NCI-H2196 (cell line): ENCODE results near the gene ZPBP.
"Not testable (repeated sequence)": the region's sequence is repeated elsewhere in the genome, so short reads cannot be mapped to it uniquely, and the experiment has no call there.

Source experiments
- DNase-seq: peaks from one replicate; lab custom pipeline; 2025; ENCODE audit not compliant: unreplicated experiment; lab: John Stamatoyannopoulos, UW

The ZPBP gene

GRCh38 chr7:50047716-50048115 lies 45.3 kb downstream of the ZPBP start:
- DNase-seq, result no peak

- not testable (repeated sequence) for DNase-seq
These were observed 51.9 kb downstream of the ZPBP start for GRCh38 chr7:50041165-50041564.

- no peak for DNase-seq
These were observed 56.0 kb downstream of the ZPBP start for GRCh38 chr7:50037086-50037485.

GRCh38 chr7:50022991-50023390 lies 70.1 kb downstream of the ZPBP start:
- DNase-seq, result no peak

- no peak for DNase-seq
These were observed 70.6 kb downstream of the ZPBP start for GRCh38 chr7:50022451-50022850.

- DNase-seq, result no peak
These were observed 97.4 kb downstream of the ZPBP start for GRCh38 chr7:49995681-49996080.

- no peak for DNase-seq
These were observed 106.9 kb downstream of the ZPBP start for GRCh38 chr7:49986191-49986590.

- DNase-seq, result no peak
These were observed 112.6 kb downstream of the ZPBP start for GRCh38 chr7:49980465-49980864.

- DNase-seq, result no peak
These were observed 116.8 kb downstream of the ZPBP start for GRCh38 chr7:49976238-49976637.

- DNase-seq, result no peak
These were observed 119.0 kb downstream of the ZPBP start for GRCh38 chr7:49974035-49974434.

GRCh38 chr7:49937608-49938007 lies 155.4 kb downstream of the ZPBP start:
- DNase-seq, result no peak

- DNase-seq, result no peak
These were observed 161.4 kb downstream of the ZPBP start for GRCh38 chr7:49931627-49932026.

GRCh38 chr7:49928787-49929186 lies 164.3 kb downstream of the ZPBP start:
- no peak for DNase-seq

GRCh38 chr7:49927631-49928030 lies 165.4 kb downstream of the ZPBP start:
- no peak for DNase-seq

- DNase-seq, result no peak
These were observed 166.3 kb downstream of the ZPBP start for GRCh38 chr7:49926720-49927119.

- no peak for DNase-seq
These were observed 181.1 kb downstream of the ZPBP start for GRCh38 chr7:49911909-49912308.

GRCh38 chr7:49894543-49894942 lies 198.5 kb downstream of the ZPBP start:
- DNase-seq, result no peak

GRCh38 chr7:49893131-49893530 lies 199.9 kb downstream of the ZPBP start:
- no peak for DNase-seq

GRCh38 chr7:49892481-49892880 lies 200.6 kb downstream of the ZPBP start:
- no peak for DNase-seq
